Lower leg skin (tissue), 4 donors: ENCODE measurements around the gene TAF11. TPM values are rescaled to one million over a fixed set of nuclear protein-coding genes. Genes with fewer than 3 reads are reported as not detected.
"Not testable (repeated sequence)": the region's sequence is repeated elsewhere in the genome, so short reads cannot be mapped to it uniquely, and the experiment has no call there.

Source experiments
- DNase-seq, 2 donors: peaks; one replicate each; pipeline ENCODE4 v3.0.0-alpha.2; 2019; ENCODE audit warnings: low spot score in 2 of 2
- H3K4me3 ChIP-seq: fragments of 200-600 bp; sonication (generic); 2 replicates; pipeline ENCODE4 v1.5.1; 2017; ENCODE audit warnings: mild to moderate bottlenecking, low read depth; ENCODE audit not compliant: poor library complexity, severe bottlenecking
- POLR2A ChIP-seq, 2 donors: fragments of 450-650 bp; IDR thresholded peaks; one replicate each; pipeline ENCODE4 v1.6.1; 2016 to 2017; ENCODE audit warnings: antibody characterized with exemption in 2 of 2, mild to moderate bottlenecking in 1 of 2, moderate library complexity in 1 of 2
- WGBS, 2 donors: methylation state at CpG; one replicate each; pipeline ENCODE4 v1.1.5; 2018; 5-methylcytosine and 5-hydroxymethylcytosine counted together
- intact Hi-C: fragments of 100-400 bp; cut with DNase I; formaldehyde crosslinking; loops from one replicate; pipeline ENCODE4 v1.15.0; 2023; ENCODE audit warnings: low total_unique reads
- total RNA-seq, 4 donors: library from RNA; depleted of rRNA; stranded (reverse); fragments of >200 nt; gene quantifications; one replicate each; pipeline ENCODE4 v1.1.0, GENCODE V29; 2016
- TF ChIP-seq, protein P1 (sequence below), 3 donors: fragments of 450-650 bp; IDR thresholded peaks; one replicate each; pipeline ENCODE4 v1.5.1; 2016; ENCODE audit warnings: antibody characterized with exemption in 3 of 3, mild to moderate bottlenecking in 3 of 3, moderate library complexity in 2 of 3

TAF11 gene
- total RNA-seq, 4 donors from 2014 or later, result 14.5 to 23.1 (median 18.1) TPM

GRCh38 chr6:34858681-34859080, 29.2 kb downstream of the TAF11 start:
- 87 to 95% methylated on average over 7 of the region's 7 CpGs for WGBS, 2 donors
- H3K4me3 ChIP-seq, result no peak overlapping the region
- TF ChIP-seq, protein P1, sequence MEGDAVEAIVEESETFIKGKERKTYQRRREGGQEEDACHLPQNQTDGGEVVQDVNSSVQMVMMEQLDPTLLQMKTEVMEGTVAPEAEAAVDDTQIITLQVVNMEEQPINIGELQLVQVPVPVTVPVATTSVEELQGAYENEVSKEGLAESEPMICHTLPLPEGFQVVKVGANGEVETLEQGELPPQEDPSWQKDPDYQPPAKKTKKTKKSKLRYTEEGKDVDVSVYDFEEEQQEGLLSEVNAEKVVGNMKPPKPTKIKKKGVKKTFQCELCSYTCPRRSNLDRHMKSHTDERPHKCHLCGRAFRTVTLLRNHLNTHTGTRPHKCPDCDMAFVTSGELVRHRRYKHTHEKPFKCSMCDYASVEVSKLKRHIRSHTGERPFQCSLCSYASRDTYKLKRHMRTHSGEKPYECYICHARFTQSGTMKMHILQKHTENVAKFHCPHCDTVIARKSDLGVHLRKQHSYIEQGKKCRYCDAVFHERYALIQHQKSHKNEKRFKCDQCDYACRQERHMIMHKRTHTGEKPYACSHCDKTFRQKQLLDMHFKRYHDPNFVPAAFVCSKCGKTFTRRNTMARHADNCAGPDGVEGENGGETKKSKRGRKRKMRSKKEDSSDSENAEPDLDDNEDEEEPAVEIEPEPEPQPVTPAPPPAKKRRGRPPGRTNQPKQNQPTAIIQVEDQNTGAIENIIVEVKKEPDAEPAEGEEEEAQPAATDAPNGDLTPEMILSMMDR (IDR thresholded peaks at IDR 0.05), result no peak
- intact Hi-C loops, result no loop called here
- no peak for DNase-seq

- DNase-seq, result no peak
- TF ChIP-seq POLR2A (IDR thresholded peaks at IDR 0.05), result no peak
- TF ChIP-seq, protein P1 (IDR thresholded peaks at IDR 0.05), result no peak
- 91 to 94% methylated on average over 7 of the region's 7 CpGs for WGBS, 2 donors
- H3K4me3 ChIP-seq, result no peak overlapping the region
- intact Hi-C loops, result no loop called here
Measured at GRCh38 chr6:34855463-34855862, 32.4 kb downstream of the TAF11 start.

GRCh38 chr6:34852406-34853085, 35.3 kb downstream of the TAF11 start:
- TF ChIP-seq, protein P1 (IDR thresholded peaks at IDR 0.05), result no peak
- TF ChIP-seq POLR2A (IDR thresholded peaks at IDR 0.05), result no peak
- no peak for DNase-seq
- H3K4me3 ChIP-seq, result no peak overlapping the region
- intact Hi-C loops, result no loop called here
- WGBS, 2 donors, result 83 to 91% methylated on average over 4 of the region's 4 CpGs

DNA sequence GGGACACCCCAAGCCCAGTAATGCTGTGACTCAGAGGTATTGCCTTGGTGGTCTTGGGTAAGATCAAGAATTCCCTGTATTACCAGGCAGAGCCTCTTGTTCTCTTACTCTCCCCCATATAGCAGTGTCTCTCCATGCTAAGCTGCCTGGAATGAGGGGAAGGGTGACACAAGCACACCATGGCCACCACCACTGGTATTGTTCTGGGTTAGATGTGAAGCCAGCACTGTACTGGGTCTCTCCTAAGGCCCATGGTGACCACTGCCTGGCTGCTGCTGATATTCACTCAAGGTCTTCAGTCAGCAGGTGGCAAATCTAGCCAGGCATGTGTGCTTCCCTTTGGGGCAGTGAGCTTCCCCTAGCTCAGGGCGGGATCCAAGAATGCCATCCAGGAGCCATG, 36.5 kb downstream of the TAF11 start:
- WGBS, 2 donors, result 93 to 100% methylated on average over 1 of the region's 1 CpG
- no peak for TF ChIP-seq POLR2A (IDR thresholded peaks at IDR 0.05)
- TF ChIP-seq, protein P1 (IDR thresholded peaks at IDR 0.05), result no peak
- no peak overlapping the region for H3K4me3 ChIP-seq
- intact Hi-C loops, result no loop called here
- DNase-seq, result no peak

- DNase-seq, intact Hi-C loops, H3K4me3 ChIP-seq: not testable (repeated sequence)
- 87 to 88% methylated on average over 6 of the region's 6 CpGs for WGBS, 2 donors
Measured at GRCh38 chr6:34849066-34849465, 38.8 kb downstream of the TAF11 start.

DNA sequence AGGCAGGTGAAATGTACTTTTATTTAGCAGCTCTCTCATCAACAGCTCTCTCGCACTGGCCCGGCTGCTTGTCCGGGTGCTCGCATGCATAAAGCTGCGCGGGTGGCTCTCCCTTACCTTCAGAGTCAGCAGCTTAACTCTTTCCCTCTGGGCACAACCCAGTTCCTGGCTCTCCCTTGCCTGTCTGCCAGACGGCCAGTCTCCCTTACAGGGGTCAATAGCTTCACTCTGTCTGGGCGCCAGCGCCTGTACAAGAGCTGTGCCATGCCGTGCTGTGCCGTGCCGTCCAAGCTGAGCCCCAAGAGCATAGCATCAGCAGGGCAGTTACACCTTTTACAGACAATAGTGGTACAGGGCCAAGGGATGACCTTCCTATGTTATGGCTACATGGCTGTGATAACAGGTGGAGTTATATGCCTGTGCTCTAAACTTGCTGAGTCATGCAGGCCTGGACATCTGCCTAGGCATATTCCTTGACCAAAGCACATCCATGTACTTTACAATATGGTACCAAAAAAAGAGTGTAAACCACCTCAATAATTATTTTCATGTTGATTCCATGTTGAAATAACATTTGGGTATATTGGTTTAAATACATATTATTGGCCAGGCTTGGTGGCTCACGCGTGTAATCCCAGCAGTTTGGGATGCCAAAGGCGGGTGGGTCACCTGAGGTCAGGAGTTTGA, 48.0 kb downstream of the TAF11 start:
- no peak overlapping the region for H3K4me3 ChIP-seq
- intact Hi-C loops, result no loop called here
- DNase-seq, result no peak
- TF ChIP-seq, protein P1 (IDR thresholded peaks at IDR 0.05), result no peak
- no peak for TF ChIP-seq POLR2A (IDR thresholded peaks at IDR 0.05)
- 96 to 97% methylated on average over 15 of the region's 15 CpGs for WGBS, 2 donors
